Measurements from ENCODE around the gene HTT-AS. TPM values are rescaled to one million over a fixed set of nuclear protein-coding genes. Genes with fewer than 3 reads are reported as not detected.

Gene HTT-AS
- total RNA-seq, 1 donor from 2014 or later: not detected

DNA sequence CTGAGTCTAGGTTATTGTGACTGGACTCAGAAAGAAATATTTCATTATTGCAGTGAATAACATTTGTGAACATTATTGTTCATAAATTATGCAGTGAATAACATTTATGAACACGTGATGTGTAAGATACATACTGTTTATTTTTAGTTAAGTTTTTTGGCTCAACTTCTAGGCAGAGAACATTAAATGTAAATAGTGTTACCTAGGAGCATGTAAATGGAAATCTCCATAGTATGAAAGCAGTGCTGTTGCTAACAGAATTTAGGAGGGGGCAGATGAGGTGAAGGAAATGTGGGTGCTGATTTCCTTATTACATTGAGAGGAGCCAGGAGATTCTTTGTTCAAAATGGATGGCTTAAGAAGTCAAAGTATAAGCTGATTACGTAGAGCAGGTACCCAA lies 45.1 kb upstream of the HTT-AS start:
- FAIRE-seq (no peak), DNase-seq (ENCODE audit: low read depth) (no peak)
- TF ChIP-seq, protein P1, sequence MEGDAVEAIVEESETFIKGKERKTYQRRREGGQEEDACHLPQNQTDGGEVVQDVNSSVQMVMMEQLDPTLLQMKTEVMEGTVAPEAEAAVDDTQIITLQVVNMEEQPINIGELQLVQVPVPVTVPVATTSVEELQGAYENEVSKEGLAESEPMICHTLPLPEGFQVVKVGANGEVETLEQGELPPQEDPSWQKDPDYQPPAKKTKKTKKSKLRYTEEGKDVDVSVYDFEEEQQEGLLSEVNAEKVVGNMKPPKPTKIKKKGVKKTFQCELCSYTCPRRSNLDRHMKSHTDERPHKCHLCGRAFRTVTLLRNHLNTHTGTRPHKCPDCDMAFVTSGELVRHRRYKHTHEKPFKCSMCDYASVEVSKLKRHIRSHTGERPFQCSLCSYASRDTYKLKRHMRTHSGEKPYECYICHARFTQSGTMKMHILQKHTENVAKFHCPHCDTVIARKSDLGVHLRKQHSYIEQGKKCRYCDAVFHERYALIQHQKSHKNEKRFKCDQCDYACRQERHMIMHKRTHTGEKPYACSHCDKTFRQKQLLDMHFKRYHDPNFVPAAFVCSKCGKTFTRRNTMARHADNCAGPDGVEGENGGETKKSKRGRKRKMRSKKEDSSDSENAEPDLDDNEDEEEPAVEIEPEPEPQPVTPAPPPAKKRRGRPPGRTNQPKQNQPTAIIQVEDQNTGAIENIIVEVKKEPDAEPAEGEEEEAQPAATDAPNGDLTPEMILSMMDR (IDR thresholded peaks at IDR 0.05; ENCODE audit: insufficient read depth, low read length, severe bottlenecking): no peak
- Histone ChIP-seq H3K4me3 (ENCODE audit: low read depth, low read length) (no peak overlapping the region), H3K27me3 (ENCODE audit: control insufficient read depth, insufficient read depth, low read length) (no peaks in the 10 kb centered on the region), H3K36me3 (ENCODE audit: control insufficient read depth, insufficient read depth, low read length) (peaks cover 23% of the 10 kb centered on the region)

DNA sequence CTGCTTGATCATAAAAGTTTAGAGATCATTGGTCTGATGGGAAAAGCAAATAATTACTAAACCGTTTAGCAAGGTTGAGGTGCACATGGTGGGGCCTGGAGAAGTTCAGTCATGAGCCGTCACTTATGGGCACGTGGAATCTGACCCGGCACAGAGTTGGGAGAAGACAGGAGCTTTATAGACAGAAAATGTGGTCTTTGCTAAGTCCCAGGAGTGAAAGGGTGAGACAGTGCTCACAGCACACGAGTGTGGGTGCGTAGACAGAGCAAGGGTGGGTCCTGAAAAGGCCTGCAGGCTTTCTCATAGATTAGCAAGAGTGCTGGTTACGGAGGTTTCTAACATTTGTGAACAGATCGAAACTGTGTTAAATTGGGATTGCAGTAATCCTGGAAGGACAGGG lies 44.0 kb upstream of the HTT-AS start:
- Histone ChIP-seq H3K27me3 (ENCODE audit: control insufficient read depth, insufficient read depth, low read length) (no peaks in the 10 kb centered on the region), H3K4me3 (ENCODE audit: low read depth, low read length) (no peak overlapping the region), H3K36me3 (ENCODE audit: control insufficient read depth, insufficient read depth, low read length) (peaks cover 21% of the 10 kb centered on the region)
- TF ChIP-seq, protein P1 (IDR thresholded peaks at IDR 0.05; ENCODE audit: insufficient read depth, low read length, severe bottlenecking): no peak
- FAIRE-seq: no peak
- no peak for DNase-seq (ENCODE audit: low read depth)

DNA sequence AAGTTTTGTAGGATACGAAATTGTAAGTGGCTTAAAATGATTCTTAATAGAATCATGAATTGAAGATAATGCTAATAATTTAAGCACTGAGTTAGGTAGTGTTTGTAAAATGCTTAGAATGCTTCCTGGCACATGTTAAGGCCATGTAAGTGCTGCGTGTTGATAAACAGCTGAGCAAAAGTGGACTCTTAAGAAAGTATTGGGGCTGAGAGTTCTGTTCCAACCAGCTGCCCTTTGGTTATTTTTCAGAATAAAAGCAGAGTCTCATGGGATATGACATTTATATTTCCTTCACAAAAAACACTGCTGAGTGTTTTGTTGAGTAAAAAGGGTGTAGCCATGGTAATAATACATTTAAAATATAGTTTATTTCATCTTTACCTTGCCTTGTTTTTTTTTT lies 42.6 kb upstream of the HTT-AS start:
- H3K4me3 ChIP-seq (ENCODE audit: low read depth, low read length): no peak overlapping the region
- peaks cover 21% of the 10 kb centered on the region for H3K36me3 ChIP-seq (ENCODE audit: control insufficient read depth, insufficient read depth, low read length)
- FAIRE-seq (no peak), DNase-seq (ENCODE audit: low read depth) (no peak)
- no peaks in the 10 kb centered on the region for H3K27me3 ChIP-seq (ENCODE audit: control insufficient read depth, insufficient read depth, low read length)
- TF ChIP-seq, protein P1 (IDR thresholded peaks at IDR 0.05; ENCODE audit: insufficient read depth, low read length, severe bottlenecking): no peak

DNA sequence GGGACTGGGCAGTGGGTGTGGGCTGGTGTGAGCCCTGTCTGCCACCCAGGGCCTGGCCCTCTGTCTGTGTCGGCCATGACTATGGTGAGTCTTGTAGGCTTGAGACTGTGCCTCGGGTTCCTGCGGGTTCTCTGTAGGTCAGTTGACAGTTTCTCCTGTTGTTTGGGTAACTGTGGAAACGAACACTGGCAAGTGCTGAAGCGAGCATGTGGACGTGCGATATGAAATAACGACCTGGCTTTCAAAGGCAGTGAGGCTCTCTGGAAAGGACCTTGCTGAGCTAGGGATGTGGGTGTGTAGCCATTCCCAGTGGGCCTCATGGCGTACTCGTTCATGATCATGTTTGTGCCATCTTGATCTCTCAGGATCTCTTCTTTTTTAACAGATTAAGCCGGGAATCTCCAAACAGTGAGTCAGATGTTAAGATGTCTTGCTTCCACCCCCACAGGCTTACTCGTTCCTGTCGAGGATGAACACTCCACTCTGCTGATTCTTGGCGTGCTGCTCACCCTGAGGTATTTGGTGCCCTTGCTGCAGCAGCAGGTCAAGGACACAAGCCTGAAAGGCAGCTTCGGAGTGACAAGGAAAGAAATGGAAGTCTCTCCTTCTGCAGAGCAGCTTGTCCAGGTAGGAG lies 41.4 kb upstream of the HTT-AS start:
- no peak for FAIRE-seq
- no peaks in the 10 kb centered on the region for H3K27me3 ChIP-seq (ENCODE audit: control insufficient read depth, insufficient read depth, low read length)
- TF ChIP-seq, protein P1 (IDR thresholded peaks at IDR 0.05; ENCODE audit: insufficient read depth, low read length, severe bottlenecking): no peak
- no peak for DNase-seq (ENCODE audit: low read depth)
- no peak overlapping the region for H3K4me3 ChIP-seq (ENCODE audit: low read depth, low read length)
- peaks cover 16% of the 10 kb centered on the region for H3K36me3 ChIP-seq (ENCODE audit: control insufficient read depth, insufficient read depth, low read length)

DNA sequence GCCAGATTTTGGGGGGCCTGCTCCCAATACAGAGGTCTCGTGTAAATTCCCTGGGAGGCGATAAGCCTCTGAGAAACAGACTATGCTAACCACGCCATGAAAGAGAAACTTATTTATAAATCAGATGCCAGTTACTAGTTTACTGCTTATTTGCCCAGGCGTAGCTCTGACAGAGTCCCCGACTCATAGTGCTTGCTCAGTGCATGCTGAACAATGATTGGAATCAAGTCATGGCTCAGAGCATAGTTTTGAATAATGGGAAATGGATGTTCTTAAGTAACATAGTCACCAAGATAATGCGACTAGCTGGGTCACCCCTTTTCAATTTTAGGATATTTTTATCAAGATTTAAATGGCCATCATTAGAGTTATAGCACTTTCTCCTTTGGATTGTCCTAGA lies 40.0 kb upstream of the HTT-AS start:
- TF ChIP-seq, protein P1 (IDR thresholded peaks at IDR 0.05; ENCODE audit: insufficient read depth, low read length, severe bottlenecking): no peak
- DNase-seq (ENCODE audit: low read depth) (peak; percentile 21), FAIRE-seq (no peak)
- Histone ChIP-seq H3K27me3 (ENCODE audit: control insufficient read depth, insufficient read depth, low read length) (no peaks in the 10 kb centered on the region), H3K4me3 (ENCODE audit: low read depth, low read length) (no peak overlapping the region), H3K36me3 (ENCODE audit: control insufficient read depth, insufficient read depth, low read length) (peaks cover 19% of the 10 kb centered on the region)
